GM10248 (cell line): ENCODE data around the gene PTPN7.

ENCODE experiments used
- CTCF ChIA-PET: fragments of 300-600 bp; sonication (Branson Sonifier 250); formaldehyde crosslinking; extraction: SDS; loops from one replicate; lab custom pipeline; 2021; ENCODE audit warnings: antibody characterized with exemption; lab: Yijun Ruan, JAX
- POLR2A ChIA-PET: fragments of 350-650 bp; sonication (Branson Sonifier 250); formaldehyde crosslinking; extraction: SDS; loops from one replicate; lab custom pipeline; 2020; ENCODE audit warnings: antibody characterized with exemption; lab: Yijun Ruan, JAX
- DNase-seq: peaks from one replicate; pipeline ENCODE4 v3.0.0; 2012; ENCODE audit errors: extremely low spot score
- TF ChIP-seq, protein P1 (sequence below): IDR thresholded peaks from 2 replicates; pipeline ENCODE4 v1.5.1; 2012; ENCODE audit warnings: mild to moderate bottlenecking, low read depth; ENCODE audit errors: extremely low read depth, missing control alignments, control extremely low read depth

The PTPN7 gene

DNA sequence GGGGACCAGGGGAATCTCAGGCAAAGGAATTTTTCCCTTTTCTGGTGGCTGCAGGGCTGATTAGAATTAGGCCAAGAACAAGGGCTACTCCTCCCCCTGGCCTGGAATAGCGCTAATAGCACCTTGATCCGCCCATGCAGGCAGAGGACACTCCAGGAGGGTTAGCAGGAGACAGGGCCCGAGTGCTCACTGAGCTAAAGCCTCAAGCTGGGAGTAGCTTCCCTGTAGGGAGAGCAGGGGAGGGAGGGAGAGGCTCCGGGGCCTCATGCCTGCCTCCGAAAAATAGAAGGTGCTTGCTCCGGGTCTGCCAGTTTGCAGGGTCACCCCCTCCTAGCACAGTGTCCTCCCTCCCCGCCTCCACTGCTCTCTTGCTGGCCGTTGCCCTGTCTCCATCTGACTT is 3.8 kb downstream of the PTPN7 start:
- DNase-seq: no peak
- ChIA-PET CTCF (interaction anchor here (2.7 to 3.1 kb wide), 2 partner anchors 10 to 33 kb away, joined by 15 to 17 read pairs; no protein-coding TSS in a partner anchor), POLR2A (interaction anchor here (0.5 kb wide), 1 partner anchor 1288 kb away, joined by 5 read pairs; no protein-coding TSS in a partner anchor)
- TF ChIP-seq, protein P1, sequence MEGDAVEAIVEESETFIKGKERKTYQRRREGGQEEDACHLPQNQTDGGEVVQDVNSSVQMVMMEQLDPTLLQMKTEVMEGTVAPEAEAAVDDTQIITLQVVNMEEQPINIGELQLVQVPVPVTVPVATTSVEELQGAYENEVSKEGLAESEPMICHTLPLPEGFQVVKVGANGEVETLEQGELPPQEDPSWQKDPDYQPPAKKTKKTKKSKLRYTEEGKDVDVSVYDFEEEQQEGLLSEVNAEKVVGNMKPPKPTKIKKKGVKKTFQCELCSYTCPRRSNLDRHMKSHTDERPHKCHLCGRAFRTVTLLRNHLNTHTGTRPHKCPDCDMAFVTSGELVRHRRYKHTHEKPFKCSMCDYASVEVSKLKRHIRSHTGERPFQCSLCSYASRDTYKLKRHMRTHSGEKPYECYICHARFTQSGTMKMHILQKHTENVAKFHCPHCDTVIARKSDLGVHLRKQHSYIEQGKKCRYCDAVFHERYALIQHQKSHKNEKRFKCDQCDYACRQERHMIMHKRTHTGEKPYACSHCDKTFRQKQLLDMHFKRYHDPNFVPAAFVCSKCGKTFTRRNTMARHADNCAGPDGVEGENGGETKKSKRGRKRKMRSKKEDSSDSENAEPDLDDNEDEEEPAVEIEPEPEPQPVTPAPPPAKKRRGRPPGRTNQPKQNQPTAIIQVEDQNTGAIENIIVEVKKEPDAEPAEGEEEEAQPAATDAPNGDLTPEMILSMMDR: no peak

DNA sequence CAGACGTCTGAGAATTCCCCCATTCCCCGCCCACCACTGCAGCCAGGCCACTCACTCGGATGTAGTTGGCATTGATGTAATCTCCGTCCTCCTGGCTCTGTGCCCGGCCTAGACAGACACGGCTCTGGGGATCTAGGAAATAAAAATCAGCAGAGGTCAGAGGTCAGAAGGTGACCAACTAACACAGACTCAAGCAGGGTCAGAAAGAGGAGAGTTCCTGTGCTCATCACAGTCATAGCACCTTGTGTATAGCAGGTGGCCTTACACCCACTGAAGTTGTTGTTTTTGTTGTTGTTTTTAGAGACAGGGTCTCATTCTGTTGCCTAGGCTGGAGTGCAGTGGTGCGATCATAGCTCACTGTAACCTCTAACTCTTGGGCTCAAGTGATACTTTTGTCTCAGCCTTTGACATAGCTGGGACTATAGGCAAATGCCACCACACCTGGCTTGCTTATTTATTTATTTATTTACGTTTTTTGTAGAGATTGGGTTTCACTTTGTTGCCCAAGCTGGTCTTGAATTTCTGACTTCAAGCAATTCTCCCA is 4.9 kb downstream of the PTPN7 start:
- TF ChIP-seq, protein P1: no peak
- no peak for DNase-seq
- CTCF ChIA-PET: interaction anchor here (0.6 to 3.1 kb wide), 15 partner anchors 8 to 564 kb away, joined by 3 to 17 read pairs (median 7); partner anchors contain the start of genes ARL8A and LGR6
- POLR2A ChIA-PET: no interaction called here

DNA sequence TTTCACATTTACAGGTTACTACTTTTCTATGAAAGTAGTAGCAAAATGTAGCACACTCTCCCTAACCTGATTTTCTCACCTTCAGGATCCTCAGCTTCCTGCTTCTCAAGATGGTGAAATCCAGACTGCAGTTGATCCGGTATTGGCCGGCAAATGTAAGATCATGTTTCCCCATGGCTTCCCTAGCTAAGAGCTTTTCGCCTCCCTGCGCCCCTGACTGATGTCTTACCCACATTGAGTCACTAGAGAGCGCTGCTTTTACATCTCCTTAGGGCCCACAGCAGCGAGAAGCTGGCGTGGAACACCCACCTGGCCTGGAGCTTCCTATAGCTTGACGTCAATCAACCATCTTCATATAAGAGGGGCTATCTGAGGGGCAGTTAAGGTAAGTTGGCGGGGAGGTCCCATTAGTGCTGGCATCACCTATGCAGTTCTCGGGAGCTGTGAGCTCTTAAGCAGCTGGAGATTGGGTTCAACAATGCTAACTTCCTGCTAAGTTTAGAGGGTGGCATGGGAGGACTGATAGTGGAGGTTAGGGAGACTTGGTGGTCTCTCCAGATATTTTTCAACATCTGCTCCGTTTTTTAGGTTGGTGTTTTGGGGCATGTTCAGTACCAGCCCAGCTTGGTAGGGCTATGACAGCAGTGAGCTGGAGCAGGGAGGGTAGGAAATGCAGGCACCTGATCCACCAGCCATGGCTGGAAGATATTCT is 5.5 kb downstream of the PTPN7 start:
- peak; percentile 53 for DNase-seq

DNA sequence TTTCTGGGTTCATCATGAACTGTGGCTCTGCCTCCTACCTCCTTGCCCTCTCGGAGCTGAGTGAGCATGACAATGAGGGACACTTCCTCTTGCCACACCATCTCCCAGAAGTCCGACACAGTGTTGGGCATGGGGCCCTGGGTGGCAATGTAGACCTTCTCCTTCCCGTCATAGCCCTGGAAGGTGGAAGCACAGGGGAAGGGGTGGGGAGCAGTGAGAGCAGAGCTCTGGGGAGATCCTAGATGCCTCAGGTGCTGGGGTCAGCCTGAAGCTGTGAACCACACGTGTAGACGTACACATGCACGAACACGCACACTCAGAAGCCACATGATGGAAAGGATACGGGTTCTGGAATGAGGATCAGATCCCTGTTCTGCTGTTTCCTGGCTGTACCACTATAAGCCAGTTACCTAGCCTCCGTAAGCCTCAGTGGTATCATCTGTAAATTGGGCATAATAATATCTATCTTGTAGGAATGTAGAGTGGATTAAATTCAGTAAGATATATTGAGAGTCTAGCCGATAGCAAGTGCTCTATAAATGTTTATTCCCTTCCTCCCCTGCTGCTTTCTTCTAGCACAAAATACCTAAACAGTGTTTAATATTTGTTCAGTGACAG is 6.1 kb downstream of the PTPN7 start:
- TF ChIP-seq, protein P1: peak; percentile 1
- POLR2A ChIA-PET: no interaction called here
- CTCF ChIA-PET: interaction anchor here (0.7 to 3.1 kb wide), 16 partner anchors 8 to 565 kb away, joined by 3 to 17 read pairs (median 7); partner anchors contain the start of gene ARL8A
- no peak for DNase-seq

More for the DNA sequence above, 5.5 kb downstream of the PTPN7 start:
- CTCF ChIA-PET: interaction anchor here (0.6 to 3.1 kb wide), 18 partner anchors 8 to 565 kb away, joined by 3 to 17 read pairs (median 6); partner anchors contain the start of genes ARL8A and LGR6
- TF ChIP-seq, protein P1: peak; percentile 65
- POLR2A ChIA-PET: no interaction called here

DNA sequence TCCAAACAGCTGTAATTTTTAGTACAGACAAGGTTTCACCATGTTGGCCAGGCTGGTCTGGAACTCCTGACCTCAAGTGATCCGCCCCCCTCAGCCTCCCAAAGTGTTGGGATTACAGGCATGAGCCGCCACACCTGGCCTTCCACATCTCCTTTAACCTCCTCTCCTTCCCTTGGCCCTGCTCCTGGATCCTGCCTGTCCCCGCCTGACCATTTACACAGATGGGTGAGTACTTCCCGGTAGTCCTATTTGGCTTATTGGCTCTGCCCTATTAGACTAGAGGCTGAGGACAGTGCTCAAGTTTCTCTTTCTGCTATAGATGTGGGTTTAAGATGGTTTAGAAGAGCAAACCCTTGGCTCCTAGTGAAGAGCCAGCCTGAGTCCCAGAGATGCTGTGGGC is 7.1 kb downstream of the PTPN7 start:
- ChIA-PET POLR2A (interaction anchor here (0.5 kb wide), 1 partner anchor 855 kb away, joined by 6 read pairs; no protein-coding TSS in a partner anchor), CTCF (interaction anchor here (0.7 to 3.1 kb wide), 5 partner anchors 9 to 36 kb away, joined by 3 to 17 read pairs (median 13); partner anchors contain the start of gene ARL8A)
- TF ChIP-seq, protein P1: no peak
- no peak for DNase-seq

DNA sequence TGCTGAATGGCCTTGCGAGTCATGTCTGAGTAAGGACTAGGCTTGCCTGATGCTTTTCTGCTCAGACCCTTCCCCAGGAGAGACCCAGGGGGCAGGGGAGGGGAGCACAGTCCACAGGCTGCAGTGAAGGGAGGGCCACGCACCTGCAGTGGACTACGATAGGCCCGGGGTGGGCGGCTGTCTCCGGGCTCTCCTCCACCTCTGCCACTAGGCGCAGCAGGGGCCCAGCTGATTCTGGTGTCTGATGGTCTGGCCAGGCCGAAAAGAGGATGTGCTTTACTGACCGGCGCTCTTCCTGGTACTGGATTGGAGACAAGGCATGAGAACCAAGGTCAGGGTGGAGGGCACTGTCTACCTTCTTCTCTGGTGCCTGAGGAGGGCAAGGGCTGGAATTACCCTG is 8.0 kb downstream of the PTPN7 start:
- CTCF ChIA-PET: interaction anchor here (1.2 kb wide), 1 partner anchor 153 kb away, joined by 3 read pairs; no protein-coding TSS in a partner anchor
- POLR2A ChIA-PET: no interaction called here
- TF ChIP-seq, protein P1: no peak
- no peak for DNase-seq
